Measurements from ENCODE around the gene MAPK8IP1. TPM values are rescaled to one million over a fixed set of nuclear protein-coding genes. Genes with fewer than 3 reads are reported as not detected.

The MAPK8IP1 gene
- total and polyA plus RNA-seq, 2 donors (not counting 3 experiments of a cell fraction or from before 2014, with no cell fraction given), result 4.1 to 4.8 TPM

DNA sequence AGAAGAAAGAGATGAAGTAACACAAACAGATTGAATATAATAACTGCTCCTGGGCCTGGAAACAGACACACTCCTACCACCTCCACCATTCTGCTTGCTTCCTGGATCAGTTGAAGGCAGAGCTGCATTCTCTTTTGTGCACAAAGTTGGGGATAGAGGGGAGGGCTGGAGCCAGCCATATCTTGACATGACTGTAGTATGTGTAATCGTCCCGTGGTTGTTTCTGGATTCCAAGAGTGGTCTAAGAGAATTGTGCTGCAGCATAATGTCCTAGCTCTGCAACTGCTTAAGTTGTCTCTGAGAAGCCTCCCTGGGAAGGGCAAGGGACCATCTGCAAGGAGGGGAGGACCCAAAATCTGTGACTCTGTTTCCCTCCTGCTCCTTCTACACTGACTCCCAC lies 35.0 kb upstream of the MAPK8IP1 start:
- intact Hi-C loops (cut with micrococcal nuclease) (no loop called here), dilution Hi-C loops (cut with MboI; ENCODE audit: extremely low pct_ligation_motif_present, low sequenced_read_pairs) (no loop called here)
- Histone ChIP-seq H3K4me1 (ENCODE audit: control insufficient read depth, extremely low read depth, insufficient read depth, low read length) (peaks cover 9% of the 10 kb centered on the region), H3K79me2 (ENCODE audit: control insufficient read depth, insufficient read depth, low read length) (peaks cover 12% of the 10 kb centered on the region), H3K9ac (replicated peaks; ENCODE audit: extremely low read depth, insufficient read depth, low read length) (no peak overlapping the region), H4K20me1 (replicated peaks; ENCODE audit: control insufficient read depth, extremely low read depth, insufficient read depth, low read length) (no peaks in the 10 kb centered on the region), H3K9me1 (replicated peaks; ENCODE audit: control insufficient read depth, extremely low read depth, insufficient read depth, low read length) (no peaks in the 10 kb centered on the region), H3K4me2 (ENCODE audit: insufficient read depth, low read length) (no peak overlapping the region), H3K27ac (ENCODE audit: insufficient read depth, low read depth, low read length) (no peak overlapping the region), H2AFZ (ENCODE audit: low read depth, low read length) (no peak overlapping the region), H3K36me3 (ENCODE audit: control insufficient read depth in 2 of 2, extremely low read depth in 1 of 2, insufficient read depth in 2 of 2, low read length in 2 of 2) (no peaks in the 10 kb centered on the region), H3K4me3 (replicated peaks in 1 of 3; ENCODE audit: insufficient read depth in 1 of 3, low read depth in 1 of 3, low read length in 3 of 3) (no peak overlapping the region), H3K27me3 (ENCODE audit: control insufficient read depth in 2 of 2, insufficient read depth in 2 of 2, low read length in 2 of 2) (peaks cover 5 to 6% of the 10 kb centered on the region in 2 experiments), H3K9me3 (replicated peaks; ENCODE audit: control insufficient read depth, insufficient read depth, low read length) (no peaks in the 10 kb centered on the region)
- TF ChIP-seq JUN (IDR thresholded peaks at IDR 0.05; ENCODE audit: borderline replicate concordance, insufficient read depth, insufficient read length, low read depth), result no peak
- TF ChIP-seq GATA2 (IDR thresholded peaks at IDR 0.05; ENCODE audit: insufficient read depth, insufficient read length, low read depth, low read length), result no peak
- TF ChIP-seq, protein P1, sequence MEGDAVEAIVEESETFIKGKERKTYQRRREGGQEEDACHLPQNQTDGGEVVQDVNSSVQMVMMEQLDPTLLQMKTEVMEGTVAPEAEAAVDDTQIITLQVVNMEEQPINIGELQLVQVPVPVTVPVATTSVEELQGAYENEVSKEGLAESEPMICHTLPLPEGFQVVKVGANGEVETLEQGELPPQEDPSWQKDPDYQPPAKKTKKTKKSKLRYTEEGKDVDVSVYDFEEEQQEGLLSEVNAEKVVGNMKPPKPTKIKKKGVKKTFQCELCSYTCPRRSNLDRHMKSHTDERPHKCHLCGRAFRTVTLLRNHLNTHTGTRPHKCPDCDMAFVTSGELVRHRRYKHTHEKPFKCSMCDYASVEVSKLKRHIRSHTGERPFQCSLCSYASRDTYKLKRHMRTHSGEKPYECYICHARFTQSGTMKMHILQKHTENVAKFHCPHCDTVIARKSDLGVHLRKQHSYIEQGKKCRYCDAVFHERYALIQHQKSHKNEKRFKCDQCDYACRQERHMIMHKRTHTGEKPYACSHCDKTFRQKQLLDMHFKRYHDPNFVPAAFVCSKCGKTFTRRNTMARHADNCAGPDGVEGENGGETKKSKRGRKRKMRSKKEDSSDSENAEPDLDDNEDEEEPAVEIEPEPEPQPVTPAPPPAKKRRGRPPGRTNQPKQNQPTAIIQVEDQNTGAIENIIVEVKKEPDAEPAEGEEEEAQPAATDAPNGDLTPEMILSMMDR (IDR thresholded peaks at IDR 0.05; ENCODE audit: extremely low read depth in 1 of 2, insufficient read depth in 1 of 2, low read depth in 1 of 2, low read length in 2 of 2), result no peak
- CTCF ChIA-PET, result interaction anchor here (1.8 to 2.0 kb wide), 2 partner anchors 8 to 10 kb away, joined by 5 read pairs; no protein-coding TSS in a partner anchor
- POLR2A ChIA-PET, result no interaction called here
- DNase-seq (ENCODE audit: low read depth, low spot score) (no peak), FAIRE-seq (no peak)
- no TSS peak for BruUV-seq (replicated peaks)

GRCh38 chr11:45851228-45851627 lies 34.2 kb upstream of the MAPK8IP1 start:
- H3K27me3 ChIP-seq (ENCODE audit: control insufficient read depth in 2 of 2, insufficient read depth in 2 of 2, low read length in 2 of 2), result peaks cover 0 to 1% of the 10 kb centered on the region in 2 experiments
- ChIA-PET POLR2A (no interaction called here), CTCF (interaction anchor here (1.8 to 2.0 kb wide), 2 partner anchors 9 to 10 kb away, joined by 5 read pairs; no protein-coding TSS in a partner anchor)
- H3K4me1 ChIP-seq (ENCODE audit: control insufficient read depth, extremely low read depth, insufficient read depth, low read length), result peaks cover 9% of the 10 kb centered on the region
- H3K4me3 ChIP-seq (replicated peaks in 1 of 3; ENCODE audit: insufficient read depth in 1 of 3, low read depth in 1 of 3, low read length in 3 of 3), result no peak overlapping the region
- H3K36me3 ChIP-seq (ENCODE audit: control insufficient read depth in 2 of 2, extremely low read depth in 1 of 2, insufficient read depth in 2 of 2, low read length in 2 of 2), result no peaks in the 10 kb centered on the region
- no peak for DNase-seq (ENCODE audit: low read depth, low spot score)
- no peak for FAIRE-seq
- no peaks in the 10 kb centered on the region for H4K20me1 ChIP-seq (replicated peaks; ENCODE audit: control insufficient read depth, extremely low read depth, insufficient read depth, low read length)
- H3K9ac ChIP-seq (replicated peaks; ENCODE audit: extremely low read depth, insufficient read depth, low read length), result no peak overlapping the region
- peaks cover 12% of the 10 kb centered on the region for H3K79me2 ChIP-seq (ENCODE audit: control insufficient read depth, insufficient read depth, low read length)
- no TSS peak for BruUV-seq (replicated peaks)
- no peak overlapping the region for H3K27ac ChIP-seq (ENCODE audit: insufficient read depth, low read depth, low read length)
- no peak overlapping the region for H2AFZ ChIP-seq (ENCODE audit: low read depth, low read length)
- intact Hi-C loops (cut with micrococcal nuclease) (no loop called here), dilution Hi-C loops (cut with MboI; ENCODE audit: extremely low pct_ligation_motif_present, low sequenced_read_pairs) (no loop called here)
- no peak overlapping the region for H3K4me2 ChIP-seq (ENCODE audit: insufficient read depth, low read length)
- no peak for TF ChIP-seq JUN (IDR thresholded peaks at IDR 0.05; ENCODE audit: borderline replicate concordance, insufficient read depth, insufficient read length, low read depth)
- TF ChIP-seq MYC (IDR thresholded peaks at IDR 0.05; ENCODE audit: low read depth, low read length), result no peak
- no peak for TF ChIP-seq GATA2 (IDR thresholded peaks at IDR 0.05; ENCODE audit: insufficient read depth, insufficient read length, low read depth, low read length)
- TF ChIP-seq, protein P1 (IDR thresholded peaks at IDR 0.05; ENCODE audit: extremely low read depth in 1 of 2, insufficient read depth in 1 of 2, low read depth in 1 of 2, low read length in 2 of 2), result no peak
- TF ChIP-seq MAX (IDR thresholded peaks at IDR 0.05; ENCODE audit: insufficient read depth, insufficient read length), result no peak
- TF ChIP-seq EZH2 (IDR thresholded peaks at IDR 0.05; ENCODE audit: borderline replicate concordance, low read depth, low read length, severe bottlenecking), result no peak
- no peak for TF ChIP-seq POLR2A (IDR thresholded peaks at IDR 0.05; ENCODE audit: low read depth, low read length)
- TF ChIP-seq POLR2AphosphoS5 (IDR thresholded peaks at IDR 0.05; ENCODE audit: insufficient read depth, low read depth, low read length), result no peak
- TF ChIP-seq FOS (IDR thresholded peaks at IDR 0.05; ENCODE audit: borderline replicate concordance, insufficient read depth, low read length), result no peak
- H3K9me3 ChIP-seq (replicated peaks; ENCODE audit: control insufficient read depth, insufficient read depth, low read length), result no peaks in the 10 kb centered on the region
- H3K9me1 ChIP-seq (replicated peaks; ENCODE audit: control insufficient read depth, extremely low read depth, insufficient read depth, low read length), result no peaks in the 10 kb centered on the region
